ENCODE results near the gene ZNF274. TPM values are rescaled to one million over a fixed set of nuclear protein-coding genes. Genes with fewer than 3 reads are reported as not detected.
A peak's percentile ranks its signal among the peaks of the same experiment; 100 is the strongest.

The ZNF274 gene
- total RNA-seq, 2 experiments from 2014 or later, result 51.0 to 51.4 TPM

- Histone ChIP-seq H3K4me1 (ENCODE audit: insufficient read depth, low read length) (peaks cover 31% of the 10 kb centered on the region), H3K4me3 (ENCODE audit: low read length) (peak within 1 kb of the TSS; percentile 99), H3K9me3 (ENCODE audit: control insufficient read depth in 1 of 2, insufficient read depth in 1 of 2, low read length in 2 of 2) (peaks cover 9 to 46% of the 10 kb centered on the region in 2 experiments), H3K27me3 (ENCODE audit: control insufficient read depth in 1 of 2, insufficient read depth in 2 of 2, low read length in 2 of 2) (no peaks in the 10 kb centered on the region), H3K36me3 (ENCODE audit: insufficient read depth, low read length) (no peaks in the 10 kb centered on the region), H3K27ac (ENCODE audit: low read depth in 1 of 2, low read length in 2 of 2) (peak within 1 kb of the TSS; percentile 68 to 77)
- peak within 1 kb of the TSS; percentile 90 for H3K27ac Mint-ChIP-seq
- H3K4me3 Mint-ChIP-seq, result peak within 1 kb of the TSS; percentile 93
- peaks cover 3% of the 10 kb centered on the region for H3K9me3 Mint-ChIP-seq
- DNase-seq (peak; percentile 82 to 95 (median 91)), ATAC-seq (ENCODE audit: poor library complexity) (peak; percentile 61)
- no peak for TF ChIP-seq CTCF (IDR thresholded peaks at IDR 0.05)
- H3K27me3 Mint-ChIP-seq, result no peaks in the 10 kb centered on the region
- POLR2A ChIA-PET, result interaction anchor here (0.6 to 1.5 kb wide), 9 partner anchors 33 to 869 kb away, joined by 3 to 9 read pairs (median 4); partner anchors contain the start of genes ZNF274, ZNF417, ZNF548 and ZNF606
- CTCF ChIA-PET, result interaction anchor here (0.6 kb wide), 2 partner anchors 118 to 468 kb away, joined by 3 to 4 read pairs; partner anchors contain the start of gene ZNF551
- intact Hi-C loops (cut with DNase I, micrococcal nuclease), result loop anchor here (1.0 to 10.0 kb wide), 8 partner anchors 148 to 1836 kb away; partner anchors contain the start of genes ZNF606 (in 2 of the 2), ZIK1 (in 1 of the 2), ZNF552 (in 1 of the 2) and ZNF582 (in 1 of the 2)
- peaks cover 30% of the 10 kb centered on the region for H3K36me3 Mint-ChIP-seq (ENCODE audit: low read depth)
- H3K4me1 Mint-ChIP-seq (ENCODE audit: low read depth), result peaks cover 35% of the 10 kb centered on the region
These were observed 32.4 kb upstream of the ZNF274 start, which contains the start of gene ZNF329 for GRCh38 chr19:58150328-58150921. Gene ZNF329, minus strand, starts transcription at chr19:58150789. Its CDS starts 21,286 bp downstream, at chr19:58129503.

DNA sequence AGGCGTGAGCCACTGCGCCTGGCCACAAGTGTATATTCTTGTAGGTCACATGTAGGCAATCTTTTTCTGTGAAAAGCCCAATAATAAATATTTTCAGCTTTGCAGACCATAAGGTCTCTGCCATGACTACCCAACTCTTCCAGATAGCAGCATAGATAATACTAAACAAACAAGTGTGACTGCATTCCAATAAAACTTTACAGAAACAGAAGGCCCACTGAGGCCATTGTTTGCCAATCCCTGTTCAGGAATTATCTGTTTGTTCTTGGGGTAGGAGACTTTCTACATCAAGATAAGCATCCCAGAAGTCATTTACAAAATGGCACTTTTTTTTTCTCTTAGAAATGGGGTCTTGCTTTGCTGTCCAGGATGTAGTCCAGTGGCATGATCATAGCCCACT lies 29.5 kb upstream of the ZNF274 start:
- ATAC-seq (ENCODE audit: poor library complexity), result no peak
- Histone ChIP-seq H3K4me3 (ENCODE audit: low read length) (no peak overlapping the region), H3K27me3 (ENCODE audit: control insufficient read depth in 1 of 2, insufficient read depth in 2 of 2, low read length in 2 of 2) (no peaks in the 10 kb centered on the region), H3K27ac (ENCODE audit: low read depth in 1 of 2, low read length in 2 of 2) (no peak overlapping the region), H3K36me3 (ENCODE audit: insufficient read depth, low read length) (no peaks in the 10 kb centered on the region), H3K9me3 (ENCODE audit: control insufficient read depth in 1 of 2, insufficient read depth in 1 of 2, low read length in 2 of 2) (peaks cover 0 to 49% of the 10 kb centered on the region in 2 experiments), H3K4me1 (ENCODE audit: insufficient read depth, low read length) (peaks cover 34% of the 10 kb centered on the region)
- H3K27ac Mint-ChIP-seq, result no peak overlapping the region
- POLR2A ChIA-PET, result no interaction called here
- intact Hi-C loops (cut with DNase I, micrococcal nuclease), result loop anchor here (5.0 to 10.0 kb wide), 7 partner anchors 151 to 1839 kb away; partner anchors contain the start of genes ZNF606 (in 2 of the 2), ZIK1 (in 1 of the 2), ZNF552 (in 1 of the 2) and ZNF582 (in 1 of the 2)
- H3K27me3 Mint-ChIP-seq, result no peaks in the 10 kb centered on the region
- DNase-seq, result no peak
- CTCF ChIA-PET, result no interaction called here
- H3K4me1 Mint-ChIP-seq (ENCODE audit: low read depth), result peaks cover 35% of the 10 kb centered on the region
- no peak for TF ChIP-seq CTCF (IDR thresholded peaks at IDR 0.05)
- peak overlapping the region; percentile 93 for H3K4me3 Mint-ChIP-seq
- H3K36me3 Mint-ChIP-seq (ENCODE audit: low read depth), result peaks cover 20% of the 10 kb centered on the region
- peaks cover 3% of the 10 kb centered on the region for H3K9me3 Mint-ChIP-seq

DNA sequence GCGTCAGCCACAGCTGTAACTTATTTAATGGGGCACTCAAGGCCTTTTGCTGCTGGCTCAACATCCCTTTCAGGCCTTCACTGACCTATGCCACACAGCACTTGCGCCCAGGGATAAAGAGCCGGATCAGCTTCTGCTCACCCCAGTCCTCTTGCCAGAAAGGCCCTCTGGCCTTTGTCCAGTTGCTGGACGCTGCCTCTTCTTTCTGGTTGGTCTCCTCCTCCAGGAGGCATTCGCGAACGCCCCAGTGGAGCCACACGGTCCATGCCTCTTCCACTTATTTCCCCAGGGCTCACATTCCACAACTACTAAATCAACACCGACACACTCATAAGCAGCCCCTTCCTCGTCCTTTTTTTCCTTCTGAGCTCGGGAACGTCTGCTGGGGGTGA lies 28.6 kb upstream of the ZNF274 start:
- H3K27ac Mint-ChIP-seq, result peak overlapping the region; percentile 78
- DNase-seq (peak in 2 of 14 experiments; percentile 2 to 27), ATAC-seq (ENCODE audit: poor library complexity) (no peak)
- Histone ChIP-seq H3K27me3 (ENCODE audit: control insufficient read depth in 1 of 2, insufficient read depth in 2 of 2, low read length in 2 of 2) (no peaks in the 10 kb centered on the region), H3K4me1 (ENCODE audit: insufficient read depth, low read length) (peaks cover 34% of the 10 kb centered on the region), H3K9me3 (ENCODE audit: control insufficient read depth in 1 of 2, insufficient read depth in 1 of 2, low read length in 2 of 2) (peaks cover 0 to 58% of the 10 kb centered on the region in 2 experiments), H3K4me3 (ENCODE audit: low read length) (peak overlapping the region; percentile 76), H3K36me3 (ENCODE audit: insufficient read depth, low read length) (no peaks in the 10 kb centered on the region), H3K27ac (ENCODE audit: low read depth in 1 of 2, low read length in 2 of 2) (peak overlapping the region; percentile 52 to 62)
- H3K27me3 Mint-ChIP-seq, result no peaks in the 10 kb centered on the region
- H3K36me3 Mint-ChIP-seq (ENCODE audit: low read depth), result peaks cover 11% of the 10 kb centered on the region
- ChIA-PET POLR2A (interaction anchor here (1.2 to 2.3 kb wide), 2 partner anchors 29 to 132 kb away, joined by 3 to 13 read pairs; partner anchors contain the start of gene ZNF274), CTCF (no interaction called here)
- H3K4me1 Mint-ChIP-seq (ENCODE audit: low read depth), result peaks cover 29% of the 10 kb centered on the region
- no peaks in the 10 kb centered on the region for H3K9me3 Mint-ChIP-seq
- no peak for TF ChIP-seq CTCF (IDR thresholded peaks at IDR 0.05)
- intact Hi-C loops (cut with DNase I, micrococcal nuclease), result loop anchor here (2.0 to 10.0 kb wide), 8 partner anchors 131 to 1839 kb away; partner anchors contain the start of genes ZNF606 (in 2 of the 2), ZIK1 (in 1 of the 2), ZNF552 (in 1 of the 2) and ZNF582 (in 1 of the 2)
- peak overlapping the region; percentile 93 for H3K4me3 Mint-ChIP-seq

Data from CD4-positive, alpha-beta T cell (primary cell).